IMR-90 (cell line): Measurements from ENCODE around the gene OR1D5. TPM values are rescaled to one million over a fixed set of nuclear protein-coding genes. Genes with fewer than 3 reads are reported as not detected.

Experiments
- ATAC-seq: fragments of 200-7000 bp; cut with Tn5 transposase; 2 replicates; pipeline ENCODE4 v1.9.1; 2020; ENCODE audit warnings: low read depth, mild to moderate bottlenecking, moderate library complexity
- BruUV-seq: library from RNA; stranded (reverse); fragments of 400-500 nt; replicated peaks from 2 replicates; lab custom pipeline; 2021; lab: Mats Ljungman, UMichigan
- CTCF ChIA-PET: fragments of 300-600 bp; formaldehyde crosslinking; extraction: SDS; loops from one replicate; lab custom pipeline; 2021; ENCODE audit warnings: antibody characterized with exemption; lab: Yijun Ruan, JAX
- POLR2A ChIA-PET: fragments of 300-600 bp; sonication (Branson Sonifier 250); formaldehyde crosslinking; loops from one replicate; lab custom pipeline; 2022; ENCODE audit warnings: antibody characterized with exemption; ENCODE audit not compliant: unreplicated experiment; lab: Charles Lee
- DNase-seq: peaks from one replicate; pipeline ENCODE4 v3.0.0; 2013
- H2AFZ ChIP-seq: replicated peaks from 2 replicates; pipeline ENCODE3; 2013; ENCODE audit warnings: low read length, mild to moderate bottlenecking; ENCODE audit not compliant: poor library complexity
- H2AK5ac ChIP-seq: 2 replicates; pipeline ENCODE4 v1.6.1; 2013; ENCODE audit warnings: low read depth, low read length, inconsistent platforms
- H2AK9ac ChIP-seq: replicated peaks from 2 replicates; pipeline ENCODE3; 2013; ENCODE audit warnings: mild to moderate bottlenecking, low read depth, low read length, moderate library complexity; ENCODE audit not compliant: poor library complexity
- H2BK120ac ChIP-seq: 2 replicates; pipeline ENCODE4 v1.6.1; 2013; ENCODE audit warnings: low read depth, low read length, inconsistent platforms
- H2BK15ac ChIP-seq: 3 replicates; pipeline ENCODE4 v1.6.1; 2013; ENCODE audit warnings: low read depth, low read length, inconsistent platforms
- H2BK20ac ChIP-seq: 2 replicates; pipeline ENCODE4 v1.6.1; 2013; ENCODE audit warnings: low read depth, mild to moderate bottlenecking, inconsistent platforms, low read length, moderate library complexity
- H2BK5ac ChIP-seq: 2 replicates; pipeline ENCODE4 v1.6.1; 2013; ENCODE audit warnings: mild to moderate bottlenecking, low read depth, low read length, inconsistent platforms; ENCODE audit not compliant: poor library complexity, severe bottlenecking
- H3K14ac ChIP-seq: replicated peaks from 2 replicates; pipeline ENCODE4 v1.6.1; 2013; ENCODE audit warnings: low read depth, low read length, inconsistent platforms
- H3K18ac ChIP-seq: 2 replicates; pipeline ENCODE4 v1.6.1; 2013; ENCODE audit warnings: low read depth, low read length, control low read depth
- H3K23ac ChIP-seq: 2 replicates; pipeline ENCODE4 v1.6.1; 2013; ENCODE audit warnings: low read depth, low read length, inconsistent platforms
- H3K27ac ChIP-seq: 2 replicates; pipeline ENCODE4 v1.5.1; 2013; ENCODE audit warnings: mild to moderate bottlenecking, control low read depth, low read length; ENCODE audit not compliant: insufficient read depth
- H3K27me3 ChIP-seq: 2 replicates; pipeline ENCODE4 v1.6.1; 2013; ENCODE audit warnings: low read length; ENCODE audit not compliant: control insufficient read depth, insufficient read depth
- H3K36me3 ChIP-seq: 2 replicates; pipeline ENCODE4 v1.6.1; 2013; ENCODE audit warnings: low read length, mixed read lengths; ENCODE audit not compliant: control insufficient read depth, insufficient read depth
- H3K4ac ChIP-seq: 2 replicates; pipeline ENCODE4 v1.6.1; 2013; ENCODE audit warnings: low read depth, low read length, inconsistent platforms
- H3K4me1 ChIP-seq: 2 replicates; pipeline ENCODE4 v1.6.1; 2013; ENCODE audit warnings: low read length, mixed read lengths; ENCODE audit not compliant: control insufficient read depth, insufficient read depth
- H3K4me2 ChIP-seq: 2 replicates; pipeline ENCODE4 v1.6.1; 2013; ENCODE audit warnings: low read depth, mild to moderate bottlenecking, control low read depth, low read length, moderate library complexity
- H3K4me3 ChIP-seq: 2 replicates; pipeline ENCODE4 v1.5.1; 2013; ENCODE audit warnings: low read depth, mild to moderate bottlenecking, control low read depth, low read length, moderate library complexity; ENCODE audit not compliant: insufficient read depth
- H3K56ac ChIP-seq: 2 replicates; pipeline ENCODE4 v1.6.1; 2013; ENCODE audit warnings: low read length, inconsistent platforms; ENCODE audit not compliant: insufficient read depth; ENCODE audit errors: extremely low read depth
- H3K79me1 ChIP-seq, 2 experiments: 2 replicates each; pipeline ENCODE4 v1.6.1; 2013; ENCODE audit warnings: low read length in 2 of 2, inconsistent platforms in 1 of 2, low read depth in 1 of 2
- H3K9ac ChIP-seq: 2 replicates; pipeline ENCODE4 v1.6.1; 2013; ENCODE audit warnings: low read depth, low read length, control low read depth
- H3K9me1 ChIP-seq: 2 replicates; pipeline ENCODE4 v1.6.1; 2013; ENCODE audit warnings: low read length, inconsistent platforms; ENCODE audit not compliant: insufficient read depth
- H3K9me3 ChIP-seq: 2 replicates; pipeline ENCODE4 v1.6.1; 2013; ENCODE audit warnings: low read length; ENCODE audit not compliant: control insufficient read depth, insufficient read depth
- H4K20me1 ChIP-seq: 2 replicates; pipeline ENCODE4 v1.6.1; 2013; ENCODE audit warnings: low read length, inconsistent platforms; ENCODE audit not compliant: insufficient read depth
- H4K5ac ChIP-seq: 2 replicates; pipeline ENCODE4 v1.6.1; 2013; ENCODE audit warnings: mild to moderate bottlenecking, low read depth, low read length, control low read depth
- H4K8ac ChIP-seq, 2 experiments: 2 replicates each; pipeline ENCODE4 v1.6.1; 2013; ENCODE audit warnings: low read depth in 2 of 2, low read length in 2 of 2, control low read depth in 1 of 2, inconsistent platforms in 1 of 2
- H4K91ac ChIP-seq: 2 replicates; pipeline ENCODE4 v1.6.1; 2013; ENCODE audit warnings: low read depth, low read length, inconsistent platforms; ENCODE audit not compliant: insufficient read depth
- BHLHE40 ChIP-seq: fragments of 150-350 bp; IDR thresholded peaks from 2 replicates; pipeline ENCODE4 v1.6.1; 2016; ENCODE audit warnings: mild to moderate bottlenecking, low read depth, low read length
- FOS ChIP-seq: fragments of 150-350 bp; IDR thresholded peaks from 2 replicates; pipeline ENCODE4 v1.6.1; 2016; ENCODE audit warnings: low read depth, low read length
- MAFK ChIP-seq: IDR thresholded peaks from 2 replicates; pipeline ENCODE4 v1.6.1; 2012; ENCODE audit warnings: low read depth, low read length, improper control_type of control experiment
- RFX5 ChIP-seq: IDR thresholded peaks from 2 replicates; pipeline ENCODE4 v1.8.0; 2012; ENCODE audit warnings: low read depth, mild to moderate bottlenecking, low read length, moderate library complexity
- SMC3 ChIP-seq: fragments of 150-350 bp; IDR thresholded peaks from 2 replicates; pipeline ENCODE4 v1.6.1; 2016; ENCODE audit warnings: low read depth, mild to moderate bottlenecking, antibody characterized with exemption, low read length, moderate library complexity
- WGBS, 2 experiments: methylation state at CpG; one replicate each; pipeline versions ENCODE4 v1.1.5 to v1.1.7; 2013; ENCODE audit warnings: missing lambda C conversion rate in 2 of 2; ENCODE audit not compliant: insufficient read length in 1 of 2; ENCODE audit errors: extremely low coverage in 2 of 2; 5-methylcytosine and 5-hydroxymethylcytosine counted together
- dilution Hi-C: fragments of 300-500 bp; cut with HindIII; formaldehyde crosslinking; loops from one replicate; pipeline ENCODE4 v1.14.3; 2018; ENCODE audit warnings: low sequenced_read_pairs; ENCODE audit not compliant: unreplicated experiment
- in situ Hi-C: fragments of 300-500 bp; cut with MboI; formaldehyde crosslinking; loops from 3 replicates; pipeline ENCODE4 v1.14.3; 2019; ENCODE audit warnings: low sequenced_read_pairs, inconsistent platforms, mixed read lengths
- intact Hi-C: fragments of 100-400 bp; cut with micrococcal nuclease; formaldehyde crosslinking; loops from 2 replicates; pipeline ENCODE4 v1.10.0; 2022
- polyA plus RNA-seq, 3 experiments: library from polyadenylated mRNA; depleted of rRNA; stranded (reverse); fragments of >200 nt; gene quantifications; 2 replicates each; pipeline ENCODE4 v1.2.3, GENCODE V29; 2012; ENCODE audit warnings: low replicate concordance in 1 of 3
- total RNA-seq: library from RNA; depleted of rRNA; stranded (reverse); fragments of >200 nt; gene quantifications from 2 replicates; pipeline ENCODE4 v1.2.3, GENCODE V29; 2012
- TF ChIP-seq, protein P1 (sequence below): conservative IDR thresholded peaks from 2 replicates; pipeline ENCODE4 v1.5.1; 2012; ENCODE audit warnings: mild to moderate bottlenecking, low read depth, low read length, improper control_type of control experiment
- TF ChIP-seq, protein P2 (sequence below): fragments of 150-350 bp; IDR thresholded peaks from 2 replicates; pipeline ENCODE4 v1.6.1; 2017; ENCODE audit warnings: mild to moderate bottlenecking, antibody characterized with exemption, low read length, low read depth

OR1D5 gene
- total and polyA plus RNA-seq, 2 of the 4 experiments (the other 2 are of a cell fraction): not detected

DNA sequence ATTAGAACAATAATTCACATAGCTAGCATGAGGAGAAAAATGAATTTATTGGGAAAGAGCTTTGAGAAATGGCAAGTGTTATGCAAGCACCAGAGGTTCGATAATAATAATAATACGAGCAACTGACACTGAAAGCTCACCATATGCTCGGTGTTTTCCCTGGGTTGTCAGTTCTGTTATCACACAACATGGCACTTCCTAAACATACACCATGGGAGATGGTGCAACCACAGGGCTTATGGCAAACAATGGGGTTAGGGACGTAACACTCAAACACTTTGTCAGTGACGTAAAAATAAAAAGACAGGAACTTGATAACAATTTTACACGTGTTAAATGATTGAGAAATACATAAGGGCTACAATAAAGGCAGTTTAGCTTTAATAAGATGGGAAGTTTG lies 23.7 kb downstream of the OR1D5 start:
- ATAC-seq (no peak), DNase-seq (peak; percentile 26)
- Histone ChIP-seq H2BK20ac (no peak overlapping the region), H3K56ac (no peak overlapping the region), H3K18ac (no peak overlapping the region), H3K9me1 (no peaks in the 10 kb centered on the region), H4K20me1 (no peaks in the 10 kb centered on the region; the same call in 1 of the 2 replicates), H3K9me3 (peaks cover 12% of the 10 kb centered on the region), H3K27me3 (no peaks in the 10 kb centered on the region; the same call in 1 of the 2 replicates), H2BK15ac (no peak overlapping the region), H3K4ac (no peak overlapping the region), H4K8ac (no peak overlapping the region), H3K36me3 (no peaks in the 10 kb centered on the region), H3K27ac (no peak overlapping the region), H2BK5ac (no peak overlapping the region), H2AK9ac (no peak overlapping the region), H3K4me3 (no peak overlapping the region), H2BK120ac (no peak overlapping the region), H2AFZ (no peak overlapping the region), H3K9ac (no peak overlapping the region), H4K5ac (no peak overlapping the region), H3K23ac (no peak overlapping the region), H3K4me2 (no peak overlapping the region), H3K4me1 (no peaks in the 10 kb centered on the region), H4K91ac (no peak overlapping the region), H3K79me1 (no peaks in the 10 kb centered on the region), H2AK5ac (no peak overlapping the region), H3K14ac (no peak overlapping the region)
- dilution Hi-C loops (no loop called here), intact Hi-C loops (loop anchor here (10.0 kb wide), 1 partner anchor 695 kb away; no protein-coding TSS in a partner anchor), in situ Hi-C loops (loop anchor here (10.0 to 25.0 kb wide), 2 partner anchors 605 to 773 kb away; partner anchors contain the start of gene ITGAE)
- WGBS, 2 experiments: 40% methylated on average over 1 of the region's 6 CpGs; no CpG with 5 or more reads in 1 of the 2 experiments
- ChIA-PET POLR2A (no interaction called here), CTCF (interaction anchor here (0.6 kb wide), 1 partner anchor 328 kb away, joined by 4 read pairs; no protein-coding TSS in a partner anchor)
- TF ChIP-seq, protein P1, sequence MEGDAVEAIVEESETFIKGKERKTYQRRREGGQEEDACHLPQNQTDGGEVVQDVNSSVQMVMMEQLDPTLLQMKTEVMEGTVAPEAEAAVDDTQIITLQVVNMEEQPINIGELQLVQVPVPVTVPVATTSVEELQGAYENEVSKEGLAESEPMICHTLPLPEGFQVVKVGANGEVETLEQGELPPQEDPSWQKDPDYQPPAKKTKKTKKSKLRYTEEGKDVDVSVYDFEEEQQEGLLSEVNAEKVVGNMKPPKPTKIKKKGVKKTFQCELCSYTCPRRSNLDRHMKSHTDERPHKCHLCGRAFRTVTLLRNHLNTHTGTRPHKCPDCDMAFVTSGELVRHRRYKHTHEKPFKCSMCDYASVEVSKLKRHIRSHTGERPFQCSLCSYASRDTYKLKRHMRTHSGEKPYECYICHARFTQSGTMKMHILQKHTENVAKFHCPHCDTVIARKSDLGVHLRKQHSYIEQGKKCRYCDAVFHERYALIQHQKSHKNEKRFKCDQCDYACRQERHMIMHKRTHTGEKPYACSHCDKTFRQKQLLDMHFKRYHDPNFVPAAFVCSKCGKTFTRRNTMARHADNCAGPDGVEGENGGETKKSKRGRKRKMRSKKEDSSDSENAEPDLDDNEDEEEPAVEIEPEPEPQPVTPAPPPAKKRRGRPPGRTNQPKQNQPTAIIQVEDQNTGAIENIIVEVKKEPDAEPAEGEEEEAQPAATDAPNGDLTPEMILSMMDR: no peak
- TF ChIP-seq BHLHE40: no peak
- no peak for TF ChIP-seq RFX5
- TF ChIP-seq, protein P2, sequence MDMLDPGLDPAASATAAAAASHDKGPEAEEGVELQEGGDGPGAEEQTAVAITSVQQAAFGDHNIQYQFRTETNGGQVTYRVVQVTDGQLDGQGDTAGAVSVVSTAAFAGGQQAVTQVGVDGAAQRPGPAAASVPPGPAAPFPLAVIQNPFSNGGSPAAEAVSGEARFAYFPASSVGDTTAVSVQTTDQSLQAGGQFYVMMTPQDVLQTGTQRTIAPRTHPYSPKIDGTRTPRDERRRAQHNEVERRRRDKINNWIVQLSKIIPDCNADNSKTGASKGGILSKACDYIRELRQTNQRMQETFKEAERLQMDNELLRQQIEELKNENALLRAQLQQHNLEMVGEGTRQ: no peak
- no peak for TF ChIP-seq MAFK
- no peak for TF ChIP-seq FOS
- no peak for TF ChIP-seq SMC3
- BruUV-seq: no TSS peak
